HCT116 (cell line): ENCODE measurements around the gene MMADHC. TPM values are rescaled to one million over a fixed set of nuclear protein-coding genes. Genes with fewer than 3 reads are reported as not detected.
"Not testable (repeated sequence)": the region's sequence is repeated elsewhere in the genome, so short reads cannot be mapped to it uniquely, and the experiment has no call there.

Source experiments
- ATAC-seq: fragments of 200-7000 bp; cut with Tn5 transposase; 2 replicates; pipeline ENCODE4 v1.9.1; 2020; ENCODE audit warnings: mild to moderate bottlenecking, moderate library complexity
- BruUV-seq: library from RNA; stranded (reverse); fragments of 400-500 nt; replicated peaks from 2 replicates; lab custom pipeline; 2021; lab: Mats Ljungman, UMichigan
- CTCF ChIA-PET: fragments of 300-600 bp; sonication (Branson Sonifier 250); formaldehyde crosslinking; loops from one replicate; lab custom pipeline; 2021; ENCODE audit warnings: antibody characterized with exemption; lab: Charles Lee
- POLR2A ChIA-PET: fragments of 300-600, 350-600 bp; sonication (Branson Sonifier 250); formaldehyde crosslinking; loops from one replicate; lab custom pipeline; 2021; ENCODE audit warnings: antibody characterized with exemption; lab: Charles Lee
- RAD21 ChIA-PET, 2 experiments: fragments of 300-600 bp; sonication (Branson Sonifier 250); formaldehyde crosslinking; loops; one replicate each; lab custom pipeline; 2023; ENCODE audit warnings: low total read pairs in 2 of 2; ENCODE audit not compliant: uncharacterized antibody in 2 of 2, unreplicated experiment in 2 of 2, low non-redundant PET in 1 of 2; lab: Charles Lee
- DNase-seq: peaks from one replicate; pipeline ENCODE4 v3.0.0-alpha.2; 2010; ENCODE audit warnings: low read depth, low spot score
- H2AFZ ChIP-seq: fragments of 200-600 bp; shearing (Covaris generic), sonication (generic); 2 replicates; pipeline ENCODE4 v1.6.1; 2017; ENCODE audit warnings: low read depth, mixed run types, mixed read lengths, antibody characterized with exemption, low read length; ENCODE audit not compliant: poor library complexity, severe bottlenecking
- H3K27ac ChIP-seq: 2 replicates; pipeline ENCODE4 v1.5.1; 2012; ENCODE audit warnings: low read depth, low read length
- H3K27me3 ChIP-seq: fragments of 200-600 bp; sonication (generic); 2 replicates; pipeline ENCODE4 v1.6.1; 2016; ENCODE audit warnings: mixed run types, low read length, mixed read lengths; ENCODE audit not compliant: insufficient read depth
- H3K36me3 ChIP-seq, 2 experiments: fragments of 200-500 bp in 1 of 2; fragments of 200-600 bp in 1 of 2; sonication (Bioruptor generic) in 1 of 2; sonication (generic) in 1 of 2; 2 replicates each; pipeline versions ENCODE4 v1.5.1 to v1.6.1; 2014 to 2016; ENCODE audit warnings: low read length in 2 of 2, inconsistent platforms in 1 of 2, mixed read lengths in 1 of 2, mixed run types in 1 of 2; ENCODE audit not compliant: insufficient read depth in 2 of 2, control insufficient read depth in 1 of 2
- H3K4me1 ChIP-seq, 2 experiments: fragments of 200-600 bp in 1 of 2; sonication (generic) in 1 of 2; 2 replicates each; pipeline versions ENCODE4 v1.5.1 to v1.6.1; 2012 to 2017; ENCODE audit warnings: low read length in 2 of 2, inconsistent platforms in 1 of 2, mild to moderate bottlenecking in 1 of 2, mixed read lengths in 1 of 2, mixed run types in 1 of 2, moderate library complexity in 1 of 2; ENCODE audit not compliant: insufficient read depth in 2 of 2, control insufficient read depth in 1 of 2
- H3K4me2 ChIP-seq: fragments of 200-600 bp; sonication (generic); 2 replicates; pipeline ENCODE4 v1.6.1; 2017; ENCODE audit warnings: mixed run types, low read length, mixed read lengths
- H3K4me3 ChIP-seq, 2 experiments: fragments of 200-600 bp in 1 of 2; sonication (generic) in 1 of 2; replicated peaks in 1 of 2; 2 replicates each; pipeline ENCODE4 v1.5.1; 2011 to 2016; ENCODE audit warnings: low read length in 2 of 2, control low read depth in 1 of 2, low read depth in 1 of 2, mild to moderate bottlenecking in 1 of 2, mixed read lengths in 1 of 2, mixed run types in 1 of 2
- H3K79me2 ChIP-seq: fragments of 200-600 bp; sonication (generic); 2 replicates; pipeline ENCODE4 v1.6.1; 2017; ENCODE audit warnings: mild to moderate bottlenecking, mixed run types, low read length, moderate library complexity, mixed read lengths; ENCODE audit not compliant: insufficient read depth
- H3K9ac ChIP-seq: fragments of 200-600 bp; sonication (generic); 2 replicates; pipeline ENCODE4 v1.6.1; 2016; ENCODE audit warnings: low read length, mixed read lengths
- H3K9me2 ChIP-seq: fragments of 200-600 bp; sonication (generic), shearing (Covaris generic); 2 replicates; pipeline ENCODE4 v1.6.1; 2017; ENCODE audit warnings: mixed run types, mild to moderate bottlenecking, moderate library complexity; ENCODE audit not compliant: insufficient read depth
- H3K9me3 ChIP-seq, 2 experiments: fragments of 200-500 bp in 1 of 2; fragments of 200-600 bp in 1 of 2; sonication (Bioruptor generic) in 1 of 2; sonication (generic) in 1 of 2; 2 replicates each; pipeline ENCODE4 v1.6.1; 2014 to 2017; ENCODE audit warnings: low read length in 2 of 2, mixed read lengths in 2 of 2, inconsistent platforms in 1 of 2, low read depth in 1 of 2, mild to moderate bottlenecking in 1 of 2, mixed run types in 1 of 2, moderate library complexity in 1 of 2; ENCODE audit not compliant: control insufficient read depth in 1 of 2, insufficient read depth in 1 of 2
- H4K20me1 ChIP-seq: fragments of 200-600 bp; sonication (generic), shearing (Covaris generic); 2 replicates; pipeline ENCODE4 v1.6.1; 2017; ENCODE audit warnings: mixed run types, mild to moderate bottlenecking, moderate library complexity; ENCODE audit not compliant: insufficient read depth
- intact Hi-C: fragments of 100-400 bp; cut with micrococcal nuclease; formaldehyde crosslinking; loops from 2 replicates; pipeline ENCODE4 v1.10.0; 2022
- total RNA-seq: library from RNA; stranded (reverse); gene quantifications from one replicate; pipeline ENCODE4 v1.2.1, GENCODE V29; 2021; ENCODE audit not compliant: unreplicated experiment
- TF ChIP-seq, protein P1 (sequence below): IDR thresholded peaks from 2 replicates; pipeline ENCODE4 v1.6.1; 2012

Gene MMADHC
- total RNA-seq, 1 experiment from 2014 or later = 135 TPM

DNA sequence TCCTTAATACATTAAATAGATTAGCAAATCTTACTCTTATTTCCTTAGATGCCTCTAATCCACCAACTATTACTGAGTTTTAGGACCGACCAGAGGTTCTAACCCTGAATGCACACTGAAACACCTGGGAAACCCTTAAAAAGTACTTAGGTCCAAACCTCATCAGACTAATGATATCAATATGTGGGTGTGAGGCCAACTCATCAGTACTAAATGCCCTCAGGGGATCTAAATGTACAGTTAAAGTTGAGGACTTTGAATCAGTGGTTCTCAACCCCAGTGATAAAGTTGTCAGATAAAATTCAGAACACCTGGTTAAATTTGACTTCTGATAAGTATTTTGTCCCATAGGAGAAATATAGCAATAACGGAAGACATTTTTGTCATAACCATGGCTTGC is 20.9 kb downstream of the MMADHC start:
- TF ChIP-seq, protein P1, sequence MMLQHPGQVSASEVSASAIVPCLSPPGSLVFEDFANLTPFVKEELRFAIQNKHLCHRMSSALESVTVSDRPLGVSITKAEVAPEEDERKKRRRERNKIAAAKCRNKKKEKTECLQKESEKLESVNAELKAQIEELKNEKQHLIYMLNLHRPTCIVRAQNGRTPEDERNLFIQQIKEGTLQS = no peak
- Histone ChIP-seq H3K9me3 (no peaks in the 10 kb centered on the region), H3K27ac (no peak overlapping the region), H3K4me1 (no peaks in the 10 kb centered on the region), H3K4me3 (no peak overlapping the region), H4K20me1 (peaks cover 3% of the 10 kb centered on the region; the same call in 1 of the 2 replicates), H3K36me3 (peaks cover 21 to 32% of the 10 kb centered on the region in 2 experiments), H3K9me2 (no peaks in the 10 kb centered on the region), H3K9ac (no peak overlapping the region), H2AFZ (no peak overlapping the region), H3K27me3 (no peaks in the 10 kb centered on the region), H3K4me2 (no peak overlapping the region), H3K79me2 (peaks cover 3% of the 10 kb centered on the region; the same call in 1 of the 2 replicates)
- ChIA-PET POLR2A (no interaction called here), CTCF (no interaction called here), RAD21 (no interaction called here)
- no TSS peak for BruUV-seq
- intact Hi-C loops = no loop called here
- ATAC-seq (no peak), DNase-seq (no peak)

DNA sequence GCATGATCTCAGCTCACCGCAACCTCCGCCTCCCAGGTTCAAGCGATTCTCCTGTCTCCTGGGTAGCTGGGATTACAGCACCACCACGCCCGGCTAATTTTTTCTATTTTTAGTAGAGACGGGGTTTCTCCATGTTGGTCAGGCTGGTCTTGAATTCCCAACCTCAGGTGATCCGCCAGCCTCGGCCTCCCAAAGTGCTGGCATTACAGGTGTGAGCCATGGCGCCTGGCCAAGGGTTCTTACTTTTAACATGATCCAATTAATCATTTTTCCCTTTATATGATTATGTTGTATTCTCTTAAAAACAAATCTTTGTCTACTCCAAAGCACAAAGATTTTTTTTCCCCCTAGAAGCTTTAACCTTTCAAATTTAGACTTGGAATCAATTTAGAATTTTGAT is 21.9 kb downstream of the MMADHC start:
- intact Hi-C loops, H3K27ac ChIP-seq, H4K20me1 ChIP-seq, DNase-seq, H3K9me3 ChIP-seq, H3K4me3 ChIP-seq, H3K27me3 ChIP-seq, BruUV-seq, ATAC-seq, H3K79me2 ChIP-seq, H3K9me2 ChIP-seq, H2AFZ ChIP-seq, H3K9ac ChIP-seq, POLR2A ChIA-PET, H3K4me2 ChIP-seq, H3K4me1 ChIP-seq, RAD21 ChIA-PET: not testable (repeated sequence)
- H3K36me3 ChIP-seq = peaks cover 21 to 26% of the 10 kb centered on the region in 2 experiments
- CTCF ChIA-PET = interaction anchor here (1.1 kb wide), 1 partner anchor 549 kb away, joined by 4 read pairs; no protein-coding TSS in a partner anchor
